A549 (cell line): ENCODE results near the gene ANKS1B. TPM values are rescaled to one million over a fixed set of nuclear protein-coding genes. Genes with fewer than 3 reads are reported as not detected.

ENCODE experiments used
- ATAC-seq, 2 experiments: fragments of 200-7000 bp in 1 of 2; fragments of >200 bp in 1 of 2; cut with Nextera tagmentation in 1 of 2; cut with Tn5 transposase in 1 of 2; 3 replicates each; pipeline versions ENCODE4 v1.8.0 to v1.9.1; 2018 to 2020; ENCODE audit warnings: mild to moderate bottlenecking in 1 of 2, moderate library complexity in 1 of 2
- CTCF ChIA-PET: fragments of 300-600 bp; sonication (Branson Sonifier 250); formaldehyde crosslinking; extraction: SDS; loops from one replicate; lab custom pipeline; 2021; ENCODE audit warnings: antibody characterized with exemption, inconsistent platforms; lab: Yijun Ruan, JAX
- POLR2A ChIA-PET: fragments of 350-600 bp; formaldehyde crosslinking; extraction: SDS; loops from one replicate; lab custom pipeline; 2021; ENCODE audit warnings: antibody characterized with exemption, inconsistent platforms; lab: Yijun Ruan, JAX
- DNase-seq, 2 experiments: peaks; one replicate each; pipeline versions ENCODE4 v3.0.0 to v3.0.0-alpha.2; 2011 to 2016; ENCODE audit warnings: low read depth in 1 of 2, low spot score in 1 of 2
- FAIRE-seq: peaks from 2 replicates; lab custom pipeline; 2011; peaks lifted over from hg19 to GRCh38; lab: Jason Lieb, UNC
- H3K27ac ChIP-seq, 2 experiments: fragments of >200 bp; sonication (Bioruptor Twin); formaldehyde crosslinking; 3 replicates each; pipeline ENCODE4 v1.5.1; 2016 to 2017
- H3K4me1 ChIP-seq: fragments of >200 bp; sonication (Bioruptor Twin); formaldehyde crosslinking; 3 replicates; pipeline ENCODE4 v1.6.1; 2016
- H3K4me2 ChIP-seq: fragments of >200 bp; sonication (Bioruptor Twin); formaldehyde crosslinking; 3 replicates; pipeline ENCODE4 v1.6.1; 2016
- H3K4me3 ChIP-seq: fragments of >200 bp; sonication (Bioruptor Twin); formaldehyde crosslinking; 3 replicates; pipeline ENCODE4 v1.5.1; 2016
- H3K9me3 ChIP-seq: fragments of >200 bp; sonication (Bioruptor Twin); formaldehyde crosslinking; 3 replicates; pipeline ENCODE4 v1.6.1; 2016
- ATOH8 ChIP-seq: fragments of 250-450 bp; sonication (Bioruptor Pico); IDR thresholded peaks from 2 replicates; pipeline ENCODE4 v1.5.0; 2020; ENCODE audit warnings: low read depth, mild to moderate bottlenecking, moderate library complexity
- BHLHE40 ChIP-seq: IDR thresholded peaks from 2 replicates; pipeline ENCODE4 v1.6.1; 2012; ENCODE audit warnings: low read depth, low read length, inconsistent platforms
- CBX2 ChIP-seq: fragments of 200-600 bp; sonication (generic); IDR thresholded peaks from 2 replicates; pipeline ENCODE4 v1.6.1; 2016; ENCODE audit warnings: low read depth, mild to moderate bottlenecking, borderline replicate concordance
- CBX8 ChIP-seq: fragments of 200-600 bp; sonication (generic); IDR thresholded peaks from 2 replicates; pipeline ENCODE4 v1.6.1; 2016
- CHD4 ChIP-seq: fragments of 200-600 bp; sonication (generic); IDR thresholded peaks from 2 replicates; pipeline ENCODE4 v1.6.1; 2016; ENCODE audit warnings: antibody characterized with exemption, mild to moderate bottlenecking, borderline replicate concordance
- E2F6 ChIP-seq: IDR thresholded peaks from 2 replicates; pipeline ENCODE4 v1.6.1; 2012; ENCODE audit warnings: low read depth, borderline replicate concordance
- EHF ChIP-seq: fragments of 250-450 bp; sonication (Bioruptor Pico); IDR thresholded peaks from 2 replicates; pipeline ENCODE4 v1.5.0; 2020; ENCODE audit warnings: mild to moderate bottlenecking
- EHMT2 ChIP-seq: fragments of 200-600 bp; sonication (generic); IDR thresholded peaks from 2 replicates; pipeline ENCODE4 v1.6.1; 2016; ENCODE audit warnings: antibody characterized with exemption, low read depth, mild to moderate bottlenecking, moderate library complexity
- EP300 ChIP-seq, 2 experiments: fragments of >200 bp; sonication (Bioruptor Twin); formaldehyde crosslinking; IDR thresholded peaks; 2 replicates in 1 of 2; 3 replicates in 1 of 2; pipeline ENCODE4 v1.6.1; 2016 to 2017
- ESRRA ChIP-seq: fragments of 150-350 bp; IDR thresholded peaks from 2 replicates; pipeline ENCODE4 v1.6.1; 2014; ENCODE audit warnings: mild to moderate bottlenecking, low read length, borderline replicate concordance
- FOSL2 ChIP-seq, 2 experiments: fragments of 450-650 bp in 1 of 2; fragments of >200 bp in 1 of 2; sonication (Bioruptor Twin) in 1 of 2; formaldehyde crosslinking; IDR thresholded peaks; 2 replicates each; pipeline versions ENCODE4 v1.5.0 to v1.6.1; 2016 to 2020; ENCODE audit warnings: mild to moderate bottlenecking in 1 of 2, moderate library complexity in 1 of 2
- HEYL ChIP-seq: fragments of 250-450 bp; sonication (Bioruptor Pico); IDR thresholded peaks from 2 replicates; pipeline ENCODE4 v1.8.0; 2021; ENCODE audit warnings: mild to moderate bottlenecking, moderate library complexity
- JUN ChIP-seq, 2 experiments: fragments of >200 bp; sonication (Bioruptor Twin); formaldehyde crosslinking; IDR thresholded peaks; 2 replicates in 1 of 2; 3 replicates in 1 of 2; pipeline ENCODE4 v1.6.1; 2016 to 2017
- KDM1A ChIP-seq: fragments of 200-600 bp; sonication (generic); IDR thresholded peaks from 2 replicates; pipeline ENCODE4 v1.6.1; 2016; ENCODE audit warnings: low read depth, mild to moderate bottlenecking
- MAFK ChIP-seq: fragments of 450-650 bp; IDR thresholded peaks from 2 replicates; pipeline ENCODE4 v1.6.1; 2014; ENCODE audit not compliant: partially characterized antibody
- MYC ChIP-seq: IDR thresholded peaks from 2 replicates; pipeline ENCODE4 v1.6.1; 2012; ENCODE audit warnings: mild to moderate bottlenecking, inconsistent platforms, low read length, improper control_type of control experiment, borderline replicate concordance
- NPAS2 ChIP-seq: fragments of 250-450 bp; sonication (Bioruptor Pico); IDR thresholded peaks from 2 replicates; pipeline ENCODE4 v1.8.0; 2022; ENCODE audit warnings: mild to moderate bottlenecking, moderate library complexity, borderline replicate concordance
- NR3C1 ChIP-seq: fragments of >200 bp; sonication (Bioruptor Twin); formaldehyde crosslinking; IDR thresholded peaks from 3 replicates; pipeline ENCODE4 v1.6.1; 2017
- PHF8 ChIP-seq: fragments of 200-600 bp; sonication (generic); IDR thresholded peaks from 2 replicates; pipeline ENCODE4 v1.6.1; 2016; ENCODE audit warnings: low read depth, mild to moderate bottlenecking, antibody characterized with exemption, moderate library complexity, borderline replicate concordance
- POLR2A ChIP-seq: IDR thresholded peaks from 2 replicates; pipeline ENCODE4 v1.6.1; 2012; ENCODE audit warnings: mild to moderate bottlenecking, low read length
- POLR2AphosphoS2 ChIP-seq: conservative IDR thresholded peaks from 2 replicates; pipeline ENCODE4 v1.6.1; 2012; ENCODE audit warnings: low read length, improper control_type of control experiment, inconsistent platforms
- REST ChIP-seq: fragments of 200-600 bp; sonication (generic); IDR thresholded peaks from 2 replicates; pipeline ENCODE4 v1.6.1; 2016; ENCODE audit warnings: antibody characterized with exemption, mild to moderate bottlenecking, moderate library complexity
- USF2 ChIP-seq: fragments of 450-650 bp; IDR thresholded peaks from 2 replicates; pipeline ENCODE4 v1.6.1; 2014; ENCODE audit warnings: antibody characterized with exemption
- ZC3H11A ChIP-seq: fragments of 450-650 bp; IDR thresholded peaks from 2 replicates; pipeline ENCODE4 v1.6.1; 2014; ENCODE audit warnings: antibody characterized with exemption, mild to moderate bottlenecking
- ZSCAN20 ChIP-seq: fragments of 250-450 bp; sonication (Bioruptor Pico); IDR thresholded peaks from 2 replicates; pipeline ENCODE4 v1.8.0; 2022; ENCODE audit warnings: mild to moderate bottlenecking, moderate library complexity
- WGBS: methylation state at CpG from one replicate; pipeline ENCODE4 v1.1.6; 2017; ENCODE audit errors: missing lambda C conversion rate; 5-methylcytosine and 5-hydroxymethylcytosine counted together
- polyA plus RNA-seq, 4 experiments: library from polyadenylated mRNA; depleted of rRNA in 3 of 4; stranded (reverse); fragments of >200 nt; fragmentation: RNase III in 1 of 4; extraction: RNeasy Plus Mini Kit Qiagen cat#74134 plus additional on column Dnase treatment in 1 of 4; gene quantifications; 2 replicates in 3 of 4; 3 replicates in 1 of 4; pipeline ENCODE4 v1.2.3, GENCODE V29; 2011 to 2017

ANKS1B gene
- polyA plus RNA-seq, 2 of the 4 experiments (the other 2 are of a cell fraction): 1.5 to 2.2 TPM

- no peaks in the 10 kb centered on the region; the same call in 2 of the 3 replicates for H3K4me1 ChIP-seq
- 11% methylated on average over 2 of the region's 2 CpGs for WGBS
- no peaks in the 10 kb centered on the region for H3K9me3 ChIP-seq
- TF ChIP-seq POLR2AphosphoS2 (no peak), MYC (no peak), E2F6 (no peak), CBX2 (no peak), ZC3H11A (no peak), EHF (no peak), ATOH8 (CRISPR knock-in tag) (no peak), ESRRA (no peak), JUN (IDR thresholded peaks at IDR 0.05) (no peak), KDM1A (no peak)
- TF ChIP-seq, all 56 proteins: peak for 0
- peak overlapping the region in 1 of 2 experiments; percentile 15; a peak in 3 of 6 replicates for H3K27ac ChIP-seq
- peak overlapping the region; percentile 1; the same call in 2 of the 3 replicates for H3K4me2 ChIP-seq
- H3K4me3 ChIP-seq: no peak overlapping the region
- FAIRE-seq: no peak
- CTCF ChIA-PET: interaction anchor here (0.6 to 1.1 kb wide), 3 partner anchors 25 to 274 kb away, joined by 3 read pairs; no protein-coding TSS in a partner anchor
- ATAC-seq: peak; percentile 81 to 96
- peak in 1 of 2 experiments; percentile 60 for DNase-seq
- POLR2A ChIA-PET: no interaction called here
Observed at GRCh38 chr12:98973395-98973794, 1011.3 kb downstream of the ANKS1B start.

- ATAC-seq (no peak), DNase-seq (no peak), FAIRE-seq (no peak)
- no peak overlapping the region for H3K27ac ChIP-seq
- POLR2A ChIA-PET: no interaction called here
- H3K4me2 ChIP-seq: no peak overlapping the region
- H3K4me1 ChIP-seq: no peaks in the 10 kb centered on the region; the same call in 2 of the 3 replicates
- H3K4me3 ChIP-seq: no peak overlapping the region
- TF ChIP-seq ZSCAN20 (CRISPR knock-in tag) (no peak), EP300 (IDR thresholded peaks at IDR 0.05) (no peak), CBX8 (no peak), EHMT2 (no peak), NR3C1 (no peak), E2F6 (no peak), MAFK (no peak), KDM1A (no peak), FOSL2 (IDR thresholded peaks at IDR 0.05) (no peak), FOSL2 (CRISPR knock-in tag; IDR thresholded peaks at IDR 0.05) (no peak), REST (no peak), POLR2A (no peak), CBX2 (no peak), CHD4 (no peak), BHLHE40 (no peak), NPAS2 (CRISPR knock-in tag) (no peak), USF2 (no peak), HEYL (CRISPR knock-in tag) (no peak), PHF8 (no peak)
- H3K9me3 ChIP-seq: no peaks in the 10 kb centered on the region
- CTCF ChIA-PET: no interaction called here
Observed at GRCh38 chr12:98970950-98971349, 1013.8 kb downstream of the ANKS1B start.
